ENCODE results near the gene DRD3.

Gene DRD3

GRCh38 chr3:114186501-114186900 lies 7.6 kb upstream of the DRD3 start:
- DNase-seq (ENCODE audit: extremely low read depth in 1 of 2, low read depth in 1 of 2), result no peak

- no peak for DNase-seq (ENCODE audit: extremely low read depth in 1 of 2, low read depth in 1 of 2)
These were observed 723 bp upstream of the DRD3 start for GRCh38 chr3:114179575-114179974.

- no peak for DNase-seq (ENCODE audit: extremely low read depth in 1 of 2, low read depth in 1 of 2)
These were observed 2.0 kb downstream of the DRD3 start for GRCh38 chr3:114176890-114177289.

- DNase-seq (ENCODE audit: extremely low read depth in 1 of 2, low read depth in 1 of 2), result no peak
These were observed 2.4 kb downstream of the DRD3 start for GRCh38 chr3:114176487-114176886.

GRCh38 chr3:114175204-114175987 lies 3.5 kb downstream of the DRD3 start:
- no peak for DNase-seq (ENCODE audit: extremely low read depth in 1 of 2, low read depth in 1 of 2)

- no peak for DNase-seq (ENCODE audit: extremely low read depth in 1 of 2, low read depth in 1 of 2)
These were observed 7.2 kb downstream of the DRD3 start for GRCh38 chr3:114171677-114172076.

GRCh38 chr3:114168150-114168549 lies 10.7 kb downstream of the DRD3 start:
- DNase-seq (ENCODE audit: extremely low read depth in 1 of 2, low read depth in 1 of 2), result no peak

GRCh38 chr3:114157321-114157720 lies 21.5 kb downstream of the DRD3 start:
- DNase-seq (ENCODE audit: extremely low read depth in 1 of 2, low read depth in 1 of 2), result no peak

- DNase-seq (ENCODE audit: extremely low read depth in 1 of 2, low read depth in 1 of 2), result no peak
These were observed 23.5 kb downstream of the DRD3 start for GRCh38 chr3:114155370-114155821.

- DNase-seq (ENCODE audit: extremely low read depth in 1 of 2, low read depth in 1 of 2), result no peak
These were observed 24.5 kb downstream of the DRD3 start for GRCh38 chr3:114154321-114154821.

GRCh38 chr3:114152519-114153151 lies 26.2 kb downstream of the DRD3 start:
- DNase-seq (ENCODE audit: extremely low read depth in 1 of 2, low read depth in 1 of 2), result peak; percentile 63 to 74

- no peak for DNase-seq (ENCODE audit: extremely low read depth in 1 of 2, low read depth in 1 of 2)
These were observed 27.8 kb downstream of the DRD3 start for GRCh38 chr3:114151091-114151490.

GRCh38 chr3:114147251-114147650 lies 31.6 kb downstream of the DRD3 start:
- DNase-seq (ENCODE audit: extremely low read depth in 1 of 2, low read depth in 1 of 2), result no peak

GRCh38 chr3:114144909-114145688 lies 33.8 kb downstream of the DRD3 start:
- peak; percentile 19 to 56 for DNase-seq (ENCODE audit: extremely low read depth in 1 of 2, low read depth in 1 of 2)

- DNase-seq (ENCODE audit: extremely low read depth in 1 of 2, low read depth in 1 of 2), result no peak
These were observed 35.0 kb downstream of the DRD3 start for GRCh38 chr3:114143817-114144216.

- DNase-seq (ENCODE audit: extremely low read depth in 1 of 2, low read depth in 1 of 2), result no peak
These were observed 39.0 kb downstream of the DRD3 start for GRCh38 chr3:114139836-114140235.

GRCh38 chr3:114133947-114134346 lies 44.9 kb downstream of the DRD3 start:
- DNase-seq (ENCODE audit: extremely low read depth in 1 of 2, low read depth in 1 of 2), result no peak

GRCh38 chr3:114132500-114132899 lies 46.4 kb downstream of the DRD3 start:
- no peak for DNase-seq (ENCODE audit: extremely low read depth in 1 of 2, low read depth in 1 of 2)

GRCh38 chr3:114128826-114129225 lies 50.0 kb downstream of the DRD3 start:
- no peak for DNase-seq (ENCODE audit: extremely low read depth in 1 of 2, low read depth in 1 of 2)

- DNase-seq (ENCODE audit: extremely low read depth in 1 of 2, low read depth in 1 of 2), result no peak
These were observed 50.6 kb downstream of the DRD3 start for GRCh38 chr3:114128231-114128630.

- no peak for DNase-seq (ENCODE audit: extremely low read depth in 1 of 2, low read depth in 1 of 2)
These were observed 51.3 kb downstream of the DRD3 start for GRCh38 chr3:114127517-114127916.

Data from stimulated activated CD8-positive, alpha-beta memory T cell treated with anti-CD3 and anti-CD28 coated beads, Interleukin-7, amount 100 ng/mL, for 48 hours (primary cell).